GM13976 (cell line): ENCODE measurements around the gene ZNF296.

ENCODE experiments used
- DNase-seq: peaks from one replicate; pipeline ENCODE4 v3.0.0; 2012; ENCODE audit warnings: low spot score
- CTCF ChIP-seq: IDR thresholded peaks from 2 replicates; pipeline ENCODE4 v1.5.1; 2012; ENCODE audit warnings: borderline replicate concordance, mild to moderate bottlenecking; ENCODE audit not compliant: insufficient read depth; ENCODE audit errors: extremely low read depth, missing control alignments, control extremely low read depth
- in situ Hi-C: fragments of 300-500 bp; cut with MboI; formaldehyde crosslinking; loops from one replicate; pipeline ENCODE4 v1.12.0; 2022; ENCODE audit warnings: low sequenced_read_pairs, mixed read lengths, inconsistent platforms; ENCODE audit not compliant: unreplicated experiment

ZNF296 gene

DNA sequence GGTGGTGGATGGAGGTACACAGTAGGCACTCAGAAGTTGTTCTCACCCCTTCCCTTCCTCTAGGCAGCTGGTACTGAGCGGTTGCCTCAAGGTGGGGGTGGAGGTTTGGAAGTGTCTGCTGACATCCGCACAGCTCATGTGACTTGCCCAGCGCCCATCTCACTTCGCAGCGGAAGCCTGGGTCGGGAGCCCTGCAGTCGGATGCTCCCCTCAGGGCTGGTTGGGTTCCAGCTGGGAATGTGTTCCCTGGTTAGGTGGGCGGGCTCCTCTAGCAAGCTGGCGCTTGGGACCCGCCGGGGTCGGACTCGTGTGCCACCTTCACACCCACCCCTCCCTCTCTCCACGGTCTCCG, 26.9 kb upstream of the ZNF296 start:
- peak; percentile 68 for DNase-seq
- no peak for TF ChIP-seq CTCF
- in situ Hi-C loops = no loop called here

GRCh38 chr19:45102481-45102880, 26.2 kb upstream of the ZNF296 start:
- TF ChIP-seq CTCF = no peak
- no peak for DNase-seq
- in situ Hi-C loops = no loop called here

- TF ChIP-seq CTCF = no peak
- no peak for DNase-seq
- in situ Hi-C loops = no loop called here
Measured at GRCh38 chr19:45101806-45102205, 25.5 kb upstream of the ZNF296 start.

DNA sequence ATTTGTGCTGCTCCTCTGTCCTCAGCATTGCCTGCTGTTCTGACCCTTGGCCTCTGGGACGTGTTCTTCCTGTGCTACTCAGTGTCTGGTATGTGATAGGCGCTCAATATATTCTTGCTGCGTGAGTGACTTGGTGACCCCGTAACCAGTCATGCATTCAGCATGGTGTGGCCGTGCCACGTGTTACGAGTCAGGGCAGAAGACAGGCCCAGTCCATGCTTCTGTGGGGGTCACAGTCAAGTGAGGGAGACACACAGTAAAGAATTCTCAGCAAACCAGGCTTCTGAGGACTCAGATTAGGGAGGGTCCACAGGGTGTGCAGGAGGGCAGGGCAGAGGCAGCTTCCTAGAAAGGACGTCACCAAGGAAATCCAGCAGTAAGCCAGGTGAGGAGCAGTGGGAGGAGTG, 24.6 kb upstream of the ZNF296 start:
- no peak for DNase-seq
- no peak for TF ChIP-seq CTCF
- in situ Hi-C loops = no loop called here

DNA sequence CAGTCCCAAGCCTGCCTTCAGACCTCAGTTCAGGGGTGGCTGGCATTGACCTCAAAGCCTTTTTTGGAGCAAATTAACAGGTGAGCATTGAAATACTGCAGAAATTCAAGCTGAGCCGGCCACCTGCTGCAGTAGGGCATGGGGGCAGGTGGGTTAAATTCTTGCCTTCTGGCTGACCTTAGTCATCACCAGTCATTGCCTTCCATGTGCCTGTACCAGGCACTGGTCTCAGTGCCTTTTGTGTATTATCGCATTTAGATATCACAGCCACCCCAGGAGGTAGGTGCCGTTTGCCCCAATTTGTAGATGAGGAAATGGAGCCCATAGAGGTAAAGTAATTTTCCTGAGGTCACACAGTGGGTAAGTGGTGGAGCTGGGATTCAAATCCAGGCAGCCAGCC, 23.9 kb upstream of the ZNF296 start:
- in situ Hi-C loops = no loop called here
- DNase-seq = no peak

GRCh38 chr19:45099467-45100191, 23.4 kb upstream of the ZNF296 start:
- DNase-seq = no peak
- no peak for TF ChIP-seq CTCF
- in situ Hi-C loops = no loop called here

More for the DNA sequence above, 23.9 kb upstream of the ZNF296 start:
- no peak for TF ChIP-seq CTCF
